ENCODE data around the gene ITGB1BP2.
A peak's percentile ranks its signal among the peaks of the same experiment; 100 is the strongest.
"Not testable (repeated sequence)": the region's sequence is repeated elsewhere in the genome, so short reads cannot be mapped to it uniquely, and the experiment has no call there.

Gene ITGB1BP2

GRCh38 chrX:71301195-71301924, at the start of gene ITGB1BP2:
Gene ITGB1BP2, plus strand, starts transcription at chrX:71301750. Its CDS starts 57 bp downstream, at chrX:71301807.
- no peak for DNase-seq

- DNase-seq = no peak
These were observed 49.3 kb upstream of the ITGB1BP2 start for GRCh38 chrX:71252221-71252620.

GRCh38 chrX:71253253-71254091, 48.1 kb upstream of the ITGB1BP2 start:
- DNase-seq = no peak

DNA sequence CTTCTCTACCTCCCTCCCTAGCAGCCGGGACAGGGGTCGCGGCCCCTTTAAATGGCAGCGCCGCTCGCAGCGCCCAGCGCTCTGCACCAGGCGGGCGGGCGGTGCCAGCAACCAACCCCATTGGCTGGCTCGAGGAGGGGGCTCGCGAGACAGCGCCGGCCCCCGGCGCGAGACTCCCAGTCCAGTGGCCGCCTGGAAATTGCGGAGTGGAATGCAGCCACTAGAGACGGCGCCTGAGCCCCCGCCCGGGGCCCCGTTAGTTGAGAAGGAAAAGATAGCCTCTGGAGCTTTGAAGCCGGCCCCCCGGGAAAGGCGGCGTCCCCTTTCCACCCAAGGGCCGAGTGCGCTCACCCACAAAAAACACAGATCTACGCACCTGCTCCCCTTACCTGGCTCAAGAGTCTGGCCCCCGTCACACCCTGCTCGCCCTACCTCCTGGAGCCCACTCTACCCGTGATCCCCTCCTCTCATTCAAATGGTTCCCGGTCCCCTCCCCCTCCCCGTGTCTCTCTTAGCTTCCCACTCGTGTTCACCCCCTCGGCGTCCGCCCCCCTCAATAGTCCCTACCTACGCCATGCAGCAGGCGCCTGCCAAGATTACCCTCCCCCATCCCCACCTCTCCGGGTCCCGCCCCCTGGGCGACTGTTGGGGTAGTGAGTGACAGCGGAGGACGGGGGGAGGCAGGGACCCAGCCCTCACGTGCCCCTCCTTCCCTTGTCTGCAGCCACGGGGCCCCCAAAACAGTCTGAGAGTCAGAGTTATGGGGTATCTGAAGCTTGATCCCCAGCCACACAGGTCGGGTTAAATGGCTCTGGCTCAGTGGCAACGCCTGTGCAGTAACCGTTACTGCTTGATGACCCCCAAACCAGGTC, 47.2 kb upstream of the ITGB1BP2 start, which contains the start of gene ZMYM3:
ZMYM3 (minus strand) TSS at position 49 of the 872 bp plus-strand sequence. CDS start 885 bp downstream, outside the sequence.
- DNase-seq = peak; percentile 80

- no peak for DNase-seq
These were observed 45.5 kb upstream of the ITGB1BP2 start for GRCh38 chrX:71256051-71256450.

GRCh38 chrX:71256856-71257255, 44.7 kb upstream of the ITGB1BP2 start:
- no peak for DNase-seq

DNA sequence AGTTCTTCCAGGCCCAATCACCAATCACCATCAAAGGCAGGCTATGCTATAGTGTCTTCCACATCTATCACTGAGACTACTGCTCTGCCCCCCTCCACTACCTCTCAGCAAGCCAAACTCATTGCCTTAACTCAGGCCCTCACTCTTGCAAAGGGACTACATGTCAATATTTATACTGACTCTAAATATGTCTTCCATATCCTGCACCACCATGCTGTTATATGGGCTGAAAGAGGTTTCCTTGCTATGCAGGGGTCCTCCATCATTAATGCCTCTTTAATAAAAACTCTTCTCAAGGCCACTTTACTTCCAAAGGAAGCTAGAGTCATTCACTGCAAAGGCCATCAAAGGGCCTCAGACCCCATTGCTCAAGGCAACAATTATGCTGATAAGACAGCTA, 32.9 kb upstream of the ITGB1BP2 start:
- not testable (repeated sequence) for DNase-seq

- no peak for DNase-seq
These were observed 31.7 kb upstream of the ITGB1BP2 start for GRCh38 chrX:71269801-71270395.

DNA sequence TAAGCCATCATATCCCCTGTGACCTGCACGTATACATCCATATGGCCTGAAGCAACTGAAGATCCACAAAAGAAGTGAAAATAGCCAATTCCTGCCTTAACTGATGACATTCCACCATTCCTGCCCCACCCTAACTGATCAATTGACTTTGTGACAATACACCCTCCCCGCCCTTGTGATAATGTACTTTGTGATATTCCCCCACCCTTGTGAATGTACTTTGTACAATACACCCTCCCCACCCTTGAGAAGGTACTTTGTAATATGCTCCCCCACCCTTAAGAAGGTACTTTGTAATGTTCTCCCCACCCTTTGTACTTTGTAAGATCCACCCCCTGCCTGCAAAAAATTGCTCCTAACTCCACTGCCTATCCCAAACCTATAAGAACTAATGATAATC, 29.2 kb upstream of the ITGB1BP2 start:
- DNase-seq = not testable (repeated sequence)

- not testable (repeated sequence) for DNase-seq
These were observed 20.2 kb upstream of the ITGB1BP2 start for GRCh38 chrX:71281300-71281699.

- DNase-seq = no peak
These were observed 18.8 kb upstream of the ITGB1BP2 start for GRCh38 chrX:71282514-71283402.

DNA sequence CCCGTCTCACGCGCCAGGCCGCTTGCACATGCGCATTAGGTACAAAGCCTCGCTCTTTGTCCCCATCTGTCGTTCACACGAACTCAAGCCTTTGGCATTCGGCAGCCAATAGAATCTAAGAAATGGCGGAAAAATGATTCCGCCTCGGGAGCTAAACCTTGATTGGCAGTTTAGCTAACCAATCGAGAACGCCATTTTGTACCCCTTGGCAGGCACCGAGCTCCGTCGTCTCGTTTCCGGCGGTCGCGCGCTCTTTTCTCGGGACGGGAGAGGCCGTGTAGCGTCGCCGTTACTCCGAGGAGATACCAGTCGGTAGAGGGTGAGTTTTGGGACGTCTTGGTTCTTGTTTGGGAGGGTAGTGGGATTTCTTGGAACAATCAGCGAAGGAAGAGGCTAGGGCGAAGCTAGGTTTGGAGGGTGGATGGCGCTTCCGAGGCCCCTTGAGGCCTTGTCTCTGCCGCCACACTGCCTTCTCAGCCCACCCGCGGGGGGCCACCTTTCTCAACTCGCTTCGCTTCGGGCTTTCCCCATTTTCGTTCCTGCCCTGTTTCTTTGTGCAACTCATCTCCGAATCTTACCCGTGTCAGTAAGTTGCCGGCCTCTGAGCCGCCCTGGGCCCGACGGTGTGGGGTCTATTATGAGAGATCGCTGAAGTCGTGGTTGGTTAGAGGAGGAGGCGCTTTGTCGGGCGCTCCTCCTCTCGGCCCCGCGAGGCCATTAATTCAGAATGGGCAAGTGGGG, 18.0 kb upstream of the ITGB1BP2 start, which contains the start of gene NONO:
NONO (plus strand) TSS at position 233 of the 741 bp plus-strand sequence. CDS start 7,003 bp downstream, outside the sequence.
- DNase-seq = peak; percentile 98

GRCh38 chrX:71285929-71286328, 15.6 kb upstream of the ITGB1BP2 start:
- DNase-seq = no peak

DNA sequence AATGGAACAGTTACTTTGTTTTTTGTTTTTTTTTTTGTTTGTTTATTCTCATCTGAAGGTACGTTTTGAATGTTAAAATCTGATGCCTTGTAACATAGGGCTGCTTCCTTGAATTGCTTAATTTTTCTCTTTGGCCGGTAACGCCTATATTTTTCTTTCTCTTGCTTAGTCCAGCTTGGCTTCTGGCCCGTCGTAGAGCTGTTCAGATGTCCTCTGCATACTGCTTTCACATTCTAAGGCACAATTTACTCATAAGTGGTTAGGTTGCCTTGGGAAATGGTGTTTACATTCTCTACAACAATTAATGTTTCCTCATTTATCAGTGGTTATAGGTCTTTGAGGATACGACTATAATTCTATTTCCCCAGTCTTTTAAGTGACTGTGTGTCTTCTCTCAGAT, 10.2 kb upstream of the ITGB1BP2 start:
- no peak for DNase-seq

DNA sequence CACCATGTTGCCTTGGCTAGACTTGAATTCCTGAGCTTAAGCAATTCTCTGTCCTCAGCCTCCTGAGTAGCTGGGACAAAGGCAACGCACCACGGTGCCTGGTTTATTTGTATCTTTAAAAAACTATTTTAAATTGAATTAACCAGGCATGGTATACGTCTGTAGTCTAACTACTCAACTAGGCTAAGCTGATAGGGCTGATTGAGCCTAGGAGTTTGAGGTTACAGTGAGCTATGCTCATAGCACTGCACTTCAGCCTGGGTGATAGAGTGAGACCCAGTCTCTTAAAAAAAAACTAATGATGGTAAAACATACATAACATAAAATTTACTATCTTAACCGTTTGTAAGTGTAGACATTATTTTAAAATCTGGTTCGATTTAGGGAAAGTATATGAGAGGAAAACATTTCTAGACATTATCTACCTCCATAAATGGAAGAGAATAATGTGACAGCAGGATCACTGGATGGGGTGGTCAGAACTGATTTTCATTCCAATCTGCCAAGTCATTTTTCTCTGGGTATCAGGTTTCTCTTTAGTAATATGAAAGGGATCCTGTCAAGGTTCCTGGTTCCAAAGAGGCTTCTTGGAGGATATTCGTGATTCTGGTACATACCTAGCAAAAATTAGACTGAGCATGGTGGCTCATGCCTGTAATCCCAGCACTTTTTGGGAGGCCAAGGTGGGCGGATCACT, 8.7 kb upstream of the ITGB1BP2 start:
- no peak for DNase-seq

DNA sequence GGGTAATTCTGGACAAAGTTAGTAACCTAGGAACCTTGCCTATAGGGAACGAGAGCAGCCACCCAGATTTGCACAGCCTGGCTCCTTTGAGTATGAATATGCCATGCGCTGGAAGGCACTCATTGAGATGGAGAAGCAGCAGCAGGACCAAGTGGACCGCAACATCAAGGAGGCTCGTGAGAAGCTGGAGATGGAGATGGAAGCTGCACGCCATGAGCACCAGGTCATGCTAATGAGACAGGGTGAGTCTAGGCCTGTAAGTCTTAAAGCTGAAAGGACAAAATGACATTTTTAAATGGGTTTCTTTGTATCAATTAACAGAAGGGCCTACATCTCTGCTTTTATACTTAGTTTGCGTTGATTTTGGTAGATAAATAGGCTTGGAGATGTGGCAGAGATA, 4.7 kb upstream of the ITGB1BP2 start:
- no peak for DNase-seq

DNA sequence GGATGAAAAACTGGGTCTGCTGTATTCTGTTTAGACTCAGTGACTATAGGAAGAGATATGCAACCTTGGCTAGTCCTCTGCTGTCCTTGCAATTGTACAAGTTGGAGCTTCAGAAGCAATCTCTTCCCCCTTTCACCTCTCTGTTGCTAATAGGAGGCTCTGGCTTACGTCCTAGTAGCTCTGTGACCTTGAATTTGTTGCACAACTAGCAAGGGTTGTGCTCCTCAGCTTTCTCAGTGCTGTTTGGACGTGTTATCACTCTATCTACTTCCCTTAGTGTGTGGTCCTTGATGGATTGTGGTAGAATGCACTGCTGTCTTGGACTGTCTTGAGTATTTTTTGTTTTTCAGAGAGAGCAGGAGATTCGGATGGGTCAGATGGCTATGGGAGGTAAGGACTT, 3.4 kb upstream of the ITGB1BP2 start:
- no peak for DNase-seq

DNA sequence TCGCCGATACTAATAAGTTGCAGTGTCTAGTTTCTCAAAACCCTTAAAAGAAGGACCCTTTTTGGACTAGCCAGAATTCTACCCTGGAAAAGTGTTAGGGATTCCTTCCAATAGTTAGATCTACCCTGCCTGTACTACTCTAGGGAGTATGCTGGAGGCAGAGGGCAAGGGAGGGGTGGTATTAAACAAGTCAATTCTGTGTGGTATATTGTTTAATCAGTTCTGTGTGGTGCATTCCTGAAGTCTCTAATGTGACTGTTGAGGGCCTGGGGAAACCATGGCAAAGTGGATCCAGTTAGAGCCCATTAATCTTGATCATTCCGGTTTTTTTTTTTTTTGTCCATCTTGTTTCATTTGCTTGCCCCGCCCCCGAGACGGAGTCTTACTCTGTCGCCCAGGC, 1.5 kb upstream of the ITGB1BP2 start:
- DNase-seq = not testable (repeated sequence)

GRCh38 chrX:71300495-71300894, 1.1 kb upstream of the ITGB1BP2 start:
- not testable (repeated sequence) for DNase-seq

Measured in NCI-H1694 treated with DMSO at 0.1 percent for 48 hours (cell line).